GM21381 (cell line): Measurements from ENCODE around the gene BAZ1A.
A peak's percentile ranks its signal among the peaks of the same experiment; 100 is the strongest.
"Not testable (repeated sequence)": the region's sequence is repeated elsewhere in the genome, so short reads cannot be mapped to it uniquely, and the experiment has no call there.

Source experiments
- ATAC-seq: cut with Tn5 transposase; IDR thresholded peaks from one replicate; pipeline ENCODE4 v1.9.1; 2021; ENCODE audit warnings: mild to moderate bottlenecking, moderate library complexity; ENCODE audit not compliant: unreplicated experiment

The BAZ1A gene

DNA sequence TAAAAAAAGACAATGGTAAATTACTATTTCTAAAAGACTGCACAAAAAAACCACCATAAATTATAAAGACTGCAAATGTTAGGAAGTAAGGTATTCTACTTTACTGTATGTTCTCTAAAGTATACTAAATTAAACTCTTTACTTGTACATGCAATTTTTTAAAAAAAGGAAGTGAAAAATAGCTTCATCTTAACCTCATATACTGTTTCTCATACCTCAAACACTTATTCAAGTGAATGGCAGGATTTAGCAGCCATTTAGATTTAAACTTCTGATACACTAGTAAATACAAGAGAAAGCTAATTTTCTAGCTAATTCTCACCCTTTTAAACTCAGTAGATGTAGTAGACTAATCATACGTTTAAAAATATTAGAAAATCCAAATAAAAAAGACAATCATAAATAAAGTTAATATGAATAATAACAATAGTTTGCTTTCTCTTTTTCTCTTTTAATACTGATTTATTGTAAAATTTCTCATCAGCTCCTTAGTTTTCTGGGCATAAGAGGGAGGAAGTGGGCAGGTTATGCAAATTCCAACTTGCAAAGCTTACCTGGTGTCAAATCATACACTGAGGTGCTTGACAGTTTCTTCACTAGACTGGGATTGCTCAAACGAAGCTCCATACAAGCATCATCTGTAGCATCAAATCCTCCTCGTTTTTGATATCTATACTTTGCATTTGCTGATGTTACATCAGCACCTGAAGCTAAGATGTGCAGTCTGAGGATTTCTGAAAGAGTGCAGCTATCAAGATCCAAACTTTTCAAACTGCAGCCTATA is 89.7 kb downstream of the BAZ1A start:
- peak; percentile 73 for ATAC-seq

DNA sequence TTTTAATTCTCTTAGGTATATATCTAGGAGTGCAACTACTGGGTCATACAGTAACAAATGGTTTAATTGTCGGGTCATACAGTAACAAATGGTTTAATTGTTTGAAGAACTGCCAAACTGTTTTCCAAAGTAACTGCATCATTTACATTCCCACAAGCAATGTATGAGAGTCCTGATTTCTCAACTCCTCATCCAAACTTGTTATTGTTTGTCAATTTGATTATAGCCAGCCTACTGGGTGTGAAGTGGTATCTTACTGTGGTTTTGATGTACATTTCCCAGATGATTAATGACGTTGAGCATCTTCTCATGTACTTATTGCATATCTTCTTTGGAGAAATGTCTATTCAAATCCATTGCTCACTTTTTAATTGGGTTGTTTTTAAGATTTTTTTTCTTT is 93.1 kb downstream of the BAZ1A start:
- ATAC-seq = no peak

GRCh38 chr14:34781242-34781641 is 93.9 kb downstream of the BAZ1A start:
- ATAC-seq = no peak

DNA sequence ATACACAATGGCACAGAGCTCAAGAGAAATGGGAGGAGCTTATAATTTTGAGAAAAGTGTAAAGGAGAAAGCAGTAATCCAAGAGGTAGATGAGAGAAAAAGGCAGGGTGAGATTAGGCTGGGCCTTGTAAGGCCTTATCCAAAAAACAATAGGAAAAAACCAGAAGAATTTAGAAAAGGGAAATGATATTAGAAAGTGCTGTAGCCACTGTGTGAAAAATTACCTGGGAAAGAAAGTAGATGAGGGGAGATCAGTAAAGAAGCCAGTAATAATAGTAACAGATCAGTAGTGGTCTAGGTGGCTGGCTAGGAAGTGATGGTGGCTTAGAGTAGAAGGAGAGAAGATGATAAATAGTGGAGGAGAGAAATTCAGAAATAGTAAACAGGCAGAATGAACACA is 94.5 kb downstream of the BAZ1A start:
- ATAC-seq = no peak

- no peak for ATAC-seq
Measured at GRCh38 chr14:34778744-34779143, 96.4 kb downstream of the BAZ1A start.

- no peak for ATAC-seq
Measured at GRCh38 chr14:34776611-34777010, 98.5 kb downstream of the BAZ1A start.

DNA sequence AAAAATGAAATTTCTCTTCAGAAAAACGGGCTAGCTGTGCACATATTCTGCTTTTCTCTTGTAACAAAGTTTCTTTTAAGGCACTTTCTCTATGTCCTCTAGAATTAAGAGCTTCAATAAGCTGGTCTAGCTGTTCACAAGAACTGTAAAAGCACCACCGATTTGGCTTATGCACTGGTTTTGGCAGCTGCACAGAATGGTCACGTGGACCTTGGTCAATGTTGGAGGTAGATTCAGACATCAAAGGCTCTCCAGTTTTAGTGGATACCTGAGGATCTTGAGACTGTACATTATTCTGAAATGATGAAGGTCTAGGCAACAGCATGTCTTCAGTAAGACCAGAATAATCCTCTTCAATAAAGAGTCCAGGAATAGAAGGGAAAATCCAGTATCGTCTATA is 99.2 kb downstream of the BAZ1A start:
- no peak for ATAC-seq

DNA sequence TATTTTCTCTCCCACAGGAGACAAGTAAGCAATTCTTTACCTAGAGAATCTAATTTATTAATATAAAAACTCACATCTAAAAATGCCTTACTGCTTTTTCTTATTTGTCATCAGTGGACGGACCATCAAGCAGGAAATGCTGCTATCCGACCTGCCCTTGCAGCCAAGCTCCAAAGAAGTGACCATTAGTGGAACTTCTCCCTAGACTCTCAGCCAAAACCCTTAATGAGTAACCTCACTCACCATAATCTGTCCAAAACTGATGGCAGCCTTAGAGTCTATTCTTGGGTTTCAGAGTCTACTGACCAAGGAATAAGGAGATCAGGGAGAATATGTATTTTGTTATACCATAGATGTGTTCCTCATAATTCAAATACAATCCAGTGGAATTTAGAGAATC is 99.8 kb downstream of the BAZ1A start:
- no peak for ATAC-seq

GRCh38 chr14:34770901-34771300 is 104.3 kb downstream of the BAZ1A start:
- no peak for ATAC-seq

DNA sequence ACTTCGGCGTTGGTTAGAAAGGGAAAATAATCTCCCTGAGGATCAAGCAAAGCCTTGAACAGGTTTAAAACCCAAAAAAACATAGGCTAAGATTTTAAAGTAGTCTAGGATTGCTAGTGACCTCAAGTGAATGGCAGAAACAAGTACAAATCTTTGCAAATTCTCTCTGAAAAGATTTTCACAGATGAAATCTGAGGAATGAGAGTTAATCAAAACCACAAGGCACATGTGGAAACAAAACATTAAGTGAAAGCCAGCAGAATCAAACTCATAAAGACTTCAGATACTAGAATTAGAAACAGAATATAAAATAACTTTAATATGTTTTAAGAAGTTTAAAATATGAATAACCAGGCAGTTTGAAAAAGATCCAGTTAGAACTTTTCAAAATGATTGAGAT is 108.6 kb downstream of the BAZ1A start:
- no peak for ATAC-seq

- no peak for ATAC-seq
Measured at GRCh38 chr14:34766060-34766459, 109.1 kb downstream of the BAZ1A start.

DNA sequence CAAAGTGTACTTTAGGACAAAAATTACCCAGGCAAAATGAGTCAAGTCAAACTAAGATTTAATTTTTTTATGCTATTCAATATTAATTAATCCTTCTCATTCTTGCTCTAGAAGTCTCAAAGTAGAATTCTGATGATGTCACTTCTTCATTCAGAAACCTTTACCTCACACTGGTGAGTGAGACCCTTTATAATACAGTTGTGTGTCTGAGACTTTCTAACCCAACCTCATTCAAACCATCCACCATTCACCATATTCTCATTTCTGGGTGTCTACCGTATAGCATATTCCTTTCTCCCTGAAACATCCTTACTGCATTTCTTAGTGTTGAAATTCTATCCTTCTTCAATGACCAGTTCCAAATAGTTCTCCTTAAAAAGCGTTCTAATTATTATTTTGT is 119.9 kb downstream of the BAZ1A start:
- ATAC-seq = no peak

DNA sequence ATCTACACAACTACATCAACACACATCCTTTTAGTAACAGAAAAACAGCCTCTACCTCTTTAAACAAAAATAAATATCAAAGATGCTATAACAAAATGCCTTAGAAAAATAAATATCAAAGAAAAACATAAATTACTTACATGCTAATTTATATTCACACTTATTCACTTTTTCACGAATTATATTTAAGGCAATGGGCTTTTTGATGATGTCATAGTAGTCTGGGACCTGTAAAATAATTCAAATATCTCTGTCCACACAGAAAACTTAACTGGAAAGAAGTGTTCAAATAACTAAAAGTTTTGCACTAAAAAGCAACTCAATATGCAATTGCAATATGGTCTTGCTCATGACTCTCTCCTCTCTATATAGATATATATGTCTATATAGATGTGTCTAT is 120.5 kb downstream of the BAZ1A start:
- ATAC-seq = no peak

GRCh38 chr14:34750670-34751069 is 124.5 kb downstream of the BAZ1A start:
- ATAC-seq = no peak

DNA sequence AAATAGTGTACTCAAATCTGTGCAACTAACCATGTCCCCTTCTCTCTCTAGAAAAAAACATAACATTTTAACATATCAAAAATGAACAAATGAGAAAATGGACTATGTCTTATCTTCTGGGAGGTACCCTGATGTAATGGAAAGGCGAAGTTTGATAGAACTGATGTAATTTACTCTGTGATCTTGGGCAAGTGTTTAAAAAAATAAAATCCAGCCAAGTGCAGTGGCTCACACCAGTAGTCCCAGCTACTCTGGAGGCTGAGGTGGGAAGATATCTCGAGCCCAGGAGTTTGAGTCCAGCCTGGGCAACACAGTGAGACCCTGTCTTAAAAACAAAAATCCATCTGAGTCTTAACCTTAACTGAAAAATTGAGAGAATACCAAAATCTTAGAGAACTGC is 124.9 kb downstream of the BAZ1A start:
- no peak for ATAC-seq

- ATAC-seq = no peak
Measured at GRCh38 chr14:34749408-34749807, 125.8 kb downstream of the BAZ1A start.

GRCh38 chr14:34742270-34743115 is 132.7 kb downstream of the BAZ1A start:
- ATAC-seq = no peak

DNA sequence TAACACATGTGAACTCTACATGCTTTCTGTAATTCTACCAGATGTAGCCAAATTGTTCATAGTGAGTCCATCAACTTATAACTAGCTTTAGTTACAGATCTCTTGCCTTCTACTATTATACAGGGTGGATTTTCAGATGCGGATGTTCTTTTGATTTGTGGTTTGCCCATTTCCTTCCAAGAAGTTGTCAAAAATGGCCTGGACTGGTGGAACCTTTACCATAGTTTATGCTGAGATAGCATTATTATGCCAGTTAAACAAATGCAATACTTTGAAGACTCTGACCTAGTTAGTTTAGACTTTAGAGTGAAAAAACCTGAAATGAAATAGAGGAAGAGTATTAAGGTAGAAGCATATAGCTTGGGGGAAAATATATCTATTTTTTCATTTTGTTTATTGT is 133.3 kb downstream of the BAZ1A start:
- ATAC-seq = no peak

- ATAC-seq = not testable (repeated sequence)
Measured at GRCh38 chr14:34740139-34740538, 135.0 kb downstream of the BAZ1A start.

- ATAC-seq = not testable (repeated sequence)
Measured at GRCh38 chr14:34737079-34737478, 138.1 kb downstream of the BAZ1A start.

DNA sequence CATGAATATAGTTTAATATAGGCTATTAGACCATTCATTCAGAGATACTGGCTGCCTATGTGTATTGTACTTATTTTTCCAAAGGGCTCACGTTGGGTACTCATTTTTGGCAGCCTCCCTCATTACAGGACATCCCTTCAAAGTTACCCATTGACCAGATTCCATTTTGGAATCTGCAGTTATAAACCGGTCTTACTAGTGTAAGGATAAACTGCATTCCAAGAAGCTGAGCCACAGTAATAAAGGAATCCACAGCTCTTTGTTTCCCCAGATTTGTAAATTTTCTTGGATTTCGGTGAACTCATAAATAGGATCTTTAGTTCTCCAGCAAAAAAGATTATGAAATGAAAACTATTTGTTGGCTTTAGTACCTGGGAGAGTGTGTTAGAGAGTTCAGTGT is 141.9 kb downstream of the BAZ1A start:
- no peak for ATAC-seq

- no peak for ATAC-seq
Measured at GRCh38 chr14:34732802-34733201, 142.4 kb downstream of the BAZ1A start.
